NCI-H1105 treated with DMSO at 0.1 percent for 48 hours (cell line): ENCODE data around the gene SAP25.

Experiments
- DNase-seq: peaks from one replicate; lab custom pipeline; 2025; lab: John Stamatoyannopoulos, UW

Gene SAP25

GRCh38 chr7:100573691-100574361, at the start of gene SAP25:
TSS of gene SAP25 (minus strand) at chr7:100573900. CDS start at chr7:100573742, 158 bp downstream.
- DNase-seq = no peak

GRCh38 chr7:100621554-100621953, 47.9 kb upstream of the SAP25 start:
- DNase-seq = no peak

- no peak for DNase-seq
Measured at GRCh38 chr7:100620804-100621203, 47.1 kb upstream of the SAP25 start.

- DNase-seq = no peak
Measured at GRCh38 chr7:100620239-100620638, 46.5 kb upstream of the SAP25 start.

- DNase-seq = no peak
Measured at GRCh38 chr7:100614308-100614861, 40.7 kb upstream of the SAP25 start.

GRCh38 chr7:100613412-100614175, 39.9 kb upstream of the SAP25 start:
- no peak for DNase-seq

- DNase-seq = no peak
Measured at GRCh38 chr7:100612730-100613390, 39.2 kb upstream of the SAP25 start.

- DNase-seq = peak; percentile 99
Measured at GRCh38 chr7:100611983-100612729, 38.5 kb upstream of the SAP25 start, which contains the start of gene MOSPD3. TSS of gene MOSPD3 (plus strand) at chr7:100612540. CDS start at chr7:100612792, 252 bp downstream.

- DNase-seq = no peak
Measured at GRCh38 chr7:100609958-100610357, 36.3 kb upstream of the SAP25 start.

- no peak for DNase-seq
Measured at GRCh38 chr7:100607111-100607510, 33.4 kb upstream of the SAP25 start.

- DNase-seq = no peak
Measured at GRCh38 chr7:100606313-100606712, 32.6 kb upstream of the SAP25 start.

- no peak for DNase-seq
Measured at GRCh38 chr7:100604976-100605911, 31.5 kb upstream of the SAP25 start.

GRCh38 chr7:100604028-100604975, 30.6 kb upstream of the SAP25 start:
- peak; percentile 32 for DNase-seq

GRCh38 chr7:100603726-100604027, 30.0 kb upstream of the SAP25 start:
- DNase-seq = no peak

- no peak for DNase-seq
Measured at GRCh38 chr7:100602889-100603725, 29.4 kb upstream of the SAP25 start.

- no peak for DNase-seq
Measured at GRCh38 chr7:100600730-100601038, 27.0 kb upstream of the SAP25 start.

- no peak for DNase-seq
Measured at GRCh38 chr7:100599911-100600729, 26.4 kb upstream of the SAP25 start.

GRCh38 chr7:100598425-100598824, 24.7 kb upstream of the SAP25 start:
- DNase-seq = no peak
